ENCODE measurements around the gene TSSK2.

DNA sequence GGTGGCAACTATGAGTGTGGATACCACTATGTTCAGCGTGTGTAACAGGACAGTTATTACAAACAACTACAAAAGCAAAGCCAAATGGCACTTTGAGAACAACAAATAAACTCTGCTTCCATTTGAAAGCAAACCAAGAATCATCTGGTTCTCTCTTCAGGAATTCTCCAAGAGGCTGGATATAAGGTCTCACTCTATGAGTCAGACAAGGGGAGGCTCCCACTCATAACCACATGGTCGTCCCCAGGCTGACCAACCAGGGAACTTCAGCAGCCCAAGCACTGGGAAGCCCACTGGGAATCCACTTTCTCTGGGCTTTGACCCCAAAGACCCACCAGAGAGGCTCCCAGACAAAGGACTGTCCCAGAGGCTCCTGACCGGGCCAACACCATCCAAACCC, 44.2 kb upstream of the TSSK2 start:
- TF ChIP-seq, protein P1, sequence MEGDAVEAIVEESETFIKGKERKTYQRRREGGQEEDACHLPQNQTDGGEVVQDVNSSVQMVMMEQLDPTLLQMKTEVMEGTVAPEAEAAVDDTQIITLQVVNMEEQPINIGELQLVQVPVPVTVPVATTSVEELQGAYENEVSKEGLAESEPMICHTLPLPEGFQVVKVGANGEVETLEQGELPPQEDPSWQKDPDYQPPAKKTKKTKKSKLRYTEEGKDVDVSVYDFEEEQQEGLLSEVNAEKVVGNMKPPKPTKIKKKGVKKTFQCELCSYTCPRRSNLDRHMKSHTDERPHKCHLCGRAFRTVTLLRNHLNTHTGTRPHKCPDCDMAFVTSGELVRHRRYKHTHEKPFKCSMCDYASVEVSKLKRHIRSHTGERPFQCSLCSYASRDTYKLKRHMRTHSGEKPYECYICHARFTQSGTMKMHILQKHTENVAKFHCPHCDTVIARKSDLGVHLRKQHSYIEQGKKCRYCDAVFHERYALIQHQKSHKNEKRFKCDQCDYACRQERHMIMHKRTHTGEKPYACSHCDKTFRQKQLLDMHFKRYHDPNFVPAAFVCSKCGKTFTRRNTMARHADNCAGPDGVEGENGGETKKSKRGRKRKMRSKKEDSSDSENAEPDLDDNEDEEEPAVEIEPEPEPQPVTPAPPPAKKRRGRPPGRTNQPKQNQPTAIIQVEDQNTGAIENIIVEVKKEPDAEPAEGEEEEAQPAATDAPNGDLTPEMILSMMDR (IDR thresholded peaks at IDR 0.05), result no peak
- TF ChIP-seq POLR2A (IDR thresholded peaks at IDR 0.05), result no peak
